ENCODE results near the gene TTBK1. TPM values are rescaled to one million over a fixed set of nuclear protein-coding genes. Genes with fewer than 3 reads are reported as not detected.
A peak's percentile ranks its signal among the peaks of the same experiment; 100 is the strongest.
"Not testable (repeated sequence)": the region's sequence is repeated elsewhere in the genome, so short reads cannot be mapped to it uniquely, and the experiment has no call there.

The TTBK1 gene
- total and polyA plus RNA-seq, 2 donors from 2014 or later: 0.26 to 0.31 TPM

- Histone ChIP-seq H3K9me3 (ENCODE audit: control insufficient read depth in 2 of 3, insufficient read depth in 1 of 3, low read length in 3 of 3) (no peaks in the 10 kb centered on the region), H3K9ac (ENCODE audit: low read length in 3 of 3) (peak overlapping the region in 1 of 3 donors; percentile 13), H3K4me1 (ENCODE audit: control insufficient read depth in 2 of 3, insufficient read depth in 2 of 3, low read depth in 1 of 3, low read length in 3 of 3) (peaks cover 0 to 5% (median 3%) of the 10 kb centered on the region in 3 donors), H3K27ac (ENCODE audit: low read depth in 2 of 2, low read length in 2 of 2) (peak overlapping the region in 1 of 2 donors; percentile 82), H3K4me3 (ENCODE audit: low read length in 3 of 3) (peak overlapping the region in 2 of 3 donors; percentile 69 to 72), H3K27me3 (ENCODE audit: control insufficient read depth, insufficient read depth, low read length) (no peaks in the 10 kb centered on the region), H3K36me3 (ENCODE audit: control insufficient read depth in 2 of 3, insufficient read depth in 3 of 3, low read length in 3 of 3) (no peaks in the 10 kb centered on the region)
- intact Hi-C loops (cut with DNase I): no loop called here
- no peak for FAIRE-seq
- DNase-seq: peak in 1 of 5 donors; percentile 32
- TF ChIP-seq CTCF (IDR thresholded peaks at IDR 0.05; ENCODE audit: borderline replicate concordance, extremely low read depth, insufficient read depth): no peak
Observed at GRCh38 chr6:43299338-43300293, 56.3 kb downstream of the TTBK1 start.

GRCh38 chr6:43301081-43301870 lies 58.0 kb downstream of the TTBK1 start:
- Histone ChIP-seq H3K4me3 (ENCODE audit: low read length in 3 of 3) (peak overlapping the region in 2 of 3 donors; percentile 20 to 43), H3K36me3 (ENCODE audit: control insufficient read depth in 2 of 3, insufficient read depth in 3 of 3, low read length in 3 of 3) (no peaks in the 10 kb centered on the region), H3K27me3 (ENCODE audit: control insufficient read depth, insufficient read depth, low read length) (no peaks in the 10 kb centered on the region), H3K9me3 (ENCODE audit: control insufficient read depth in 2 of 3, insufficient read depth in 1 of 3, low read length in 3 of 3) (no peaks in the 10 kb centered on the region), H3K4me1 (ENCODE audit: control insufficient read depth in 2 of 3, insufficient read depth in 2 of 3, low read depth in 1 of 3, low read length in 3 of 3) (peaks cover 0 to 5% (median 3%) of the 10 kb centered on the region in 3 donors), H3K27ac (ENCODE audit: low read depth in 2 of 2, low read length in 2 of 2) (no peak overlapping the region), H3K9ac (ENCODE audit: low read length in 3 of 3) (no peak overlapping the region)
- FAIRE-seq: no peak
- TF ChIP-seq CTCF (IDR thresholded peaks at IDR 0.05; ENCODE audit: borderline replicate concordance, extremely low read depth, insufficient read depth): no peak
- peak in 1 of 5 donors; percentile 56 for DNase-seq
- intact Hi-C loops (cut with DNase I): no loop called here

GRCh38 chr6:43302126-43302525 lies 58.8 kb downstream of the TTBK1 start:
- DNase-seq: peak in 1 of 5 donors; percentile 29
- H3K9ac ChIP-seq (ENCODE audit: low read length in 3 of 3): no peak overlapping the region
- no peaks in the 10 kb centered on the region for H3K9me3 ChIP-seq (ENCODE audit: control insufficient read depth in 2 of 3, insufficient read depth in 1 of 3, low read length in 3 of 3)
- no peak for TF ChIP-seq CTCF (IDR thresholded peaks at IDR 0.05; ENCODE audit: borderline replicate concordance, extremely low read depth, insufficient read depth)
- no peak for FAIRE-seq
- H3K27ac ChIP-seq (ENCODE audit: low read depth in 2 of 2, low read length in 2 of 2): no peak overlapping the region
- H3K4me1 ChIP-seq (ENCODE audit: control insufficient read depth in 2 of 3, insufficient read depth in 2 of 3, low read depth in 1 of 3, low read length in 3 of 3): peaks cover 0 to under 1% (median 0%) of the 10 kb centered on the region in 3 donors
- no peaks in the 10 kb centered on the region for H3K36me3 ChIP-seq (ENCODE audit: control insufficient read depth in 2 of 3, insufficient read depth in 3 of 3, low read length in 3 of 3)
- intact Hi-C loops (cut with DNase I): no loop called here
- H3K27me3 ChIP-seq (ENCODE audit: control insufficient read depth, insufficient read depth, low read length): no peaks in the 10 kb centered on the region
- no peak overlapping the region for H3K4me3 ChIP-seq (ENCODE audit: low read length in 3 of 3)

- H3K36me3 ChIP-seq (ENCODE audit: control insufficient read depth in 2 of 3, insufficient read depth in 3 of 3, low read length in 3 of 3); H3K27me3 ChIP-seq (ENCODE audit: control insufficient read depth, insufficient read depth, low read length); DNase-seq; H3K4me1 ChIP-seq (ENCODE audit: control insufficient read depth in 2 of 3, insufficient read depth in 2 of 3, low read depth in 1 of 3, low read length in 3 of 3); H3K4me3 ChIP-seq (ENCODE audit: low read length in 3 of 3); intact Hi-C loops (cut with DNase I); H3K9ac ChIP-seq (ENCODE audit: low read length in 3 of 3); H3K9me3 ChIP-seq (ENCODE audit: control insufficient read depth in 2 of 3, insufficient read depth in 1 of 3, low read length in 3 of 3); H3K27ac ChIP-seq (ENCODE audit: low read depth in 2 of 2, low read length in 2 of 2); FAIRE-seq: not testable (repeated sequence)
Observed at GRCh38 chr6:43303006-43303405, 59.7 kb downstream of the TTBK1 start.

All from kidney (tissue), 14 donors.